Measurements from ENCODE around the gene CSMD2. TPM values are rescaled to one million over a fixed set of nuclear protein-coding genes. Genes with fewer than 3 reads are reported as not detected.

Gene CSMD2
- total and polyA plus RNA-seq, 2 of the 4 experiments (the other 2 are of a cell fraction) = under 0.01 to 0.36 TPM

DNA sequence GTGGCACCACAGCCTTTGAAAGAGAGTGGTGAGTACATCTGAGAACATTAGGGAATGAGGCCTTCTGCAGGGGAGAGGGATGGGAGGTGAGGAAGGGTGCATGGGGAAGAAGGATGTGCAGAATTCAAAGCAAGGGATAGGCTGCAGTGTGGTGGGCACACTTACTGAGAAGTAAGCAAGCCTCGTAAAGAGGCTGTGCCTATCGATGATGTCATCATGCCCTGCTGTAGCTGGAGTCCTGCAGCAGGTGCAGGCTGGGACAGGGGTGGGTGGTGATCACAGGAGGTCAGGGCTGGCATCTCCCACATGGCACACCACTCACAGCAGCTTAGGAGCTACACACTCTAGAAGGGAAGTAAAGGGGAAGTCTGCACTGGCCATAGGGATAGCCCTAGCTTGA, 676.4 kb downstream of the CSMD2 start:
- BruUV-seq (replicated peaks) = no TSS peak
- Histone ChIP-seq H3K56ac (ENCODE audit: extremely low read depth, insufficient read depth, low read length) (no peak overlapping the region), H3K4me2 (ENCODE audit: low read depth, low read length) (no peak overlapping the region), H4K91ac (ENCODE audit: insufficient read depth, low read depth, low read length) (no peak overlapping the region), H4K20me1 (ENCODE audit: insufficient read depth, low read length) (no peaks in the 10 kb centered on the region), H3K36me3 (ENCODE audit: control insufficient read depth, insufficient read depth, low read length) (peaks cover 50% of the 10 kb centered on the region), H3K18ac (ENCODE audit: low read depth, low read length) (no peak overlapping the region), H3K14ac (replicated peaks; ENCODE audit: low read depth, low read length) (no peak overlapping the region), H2BK20ac (ENCODE audit: low read depth, low read length) (no peak overlapping the region), H2AK9ac (replicated peaks; ENCODE audit: low read depth, low read length, poor library complexity) (no peak overlapping the region), H3K4me3 (ENCODE audit: insufficient read depth, low read depth, low read length) (no peak overlapping the region), H2BK5ac (ENCODE audit: low read depth, low read length, poor library complexity, severe bottlenecking) (no peak overlapping the region), H3K4me1 (ENCODE audit: control insufficient read depth, insufficient read depth, low read length) (no peaks in the 10 kb centered on the region), H3K27me3 (ENCODE audit: control insufficient read depth, insufficient read depth, low read length) (no peaks in the 10 kb centered on the region), H3K9me3 (ENCODE audit: control insufficient read depth, insufficient read depth, low read length) (peaks cover 18% of the 10 kb centered on the region), H4K8ac (ENCODE audit: low read depth in 2 of 2, low read length in 2 of 2) (no peak overlapping the region), H4K5ac (ENCODE audit: low read depth, low read length) (no peak overlapping the region), H3K27ac (ENCODE audit: insufficient read depth, low read length) (no peak overlapping the region), H2AFZ (replicated peaks; ENCODE audit: low read length, poor library complexity) (no peak overlapping the region), H3K4ac (ENCODE audit: low read depth, low read length) (no peak overlapping the region), H3K79me1 (ENCODE audit: low read depth in 1 of 2, low read length in 2 of 2) (peaks cover 0 to 7% of the 10 kb centered on the region in 2 experiments; a peak in 2 of 4 replicates), H2BK120ac (ENCODE audit: low read depth, low read length) (no peak overlapping the region), H2BK15ac (ENCODE audit: low read depth, low read length) (no peak overlapping the region), H3K9ac (ENCODE audit: low read depth, low read length) (no peak overlapping the region), H2AK5ac (ENCODE audit: low read depth, low read length) (no peak overlapping the region), H3K9me1 (ENCODE audit: insufficient read depth, low read length) (no peaks in the 10 kb centered on the region), H3K23ac (ENCODE audit: low read depth, low read length) (no peak overlapping the region)
- in situ Hi-C loops (cut with MboI; ENCODE audit: low sequenced_read_pairs) (no loop called here), intact Hi-C loops (cut with micrococcal nuclease) (loop anchor here (5.0 kb wide), 1 partner anchor 124 kb away; no protein-coding TSS in a partner anchor), dilution Hi-C loops (cut with HindIII; ENCODE audit: low sequenced_read_pairs, unreplicated experiment) (no loop called here)
- ChIA-PET POLR2A (ENCODE audit: unreplicated experiment) (no interaction called here), CTCF (no interaction called here)
- no CpG with 5 or more reads among the region's 2 CpGs for WGBS, 2 experiments (ENCODE audit: extremely low coverage in 2 of 2, insufficient read length in 1 of 2)
- ATAC-seq (ENCODE audit: low read depth) (no peak), DNase-seq (no peak)
- TF ChIP-seq CHD1 (IDR thresholded peaks at IDR 0.05; ENCODE audit: low read depth, low read length) = no peak
- no peak for TF ChIP-seq NFE2L2 (IDR thresholded peaks at IDR 0.05; ENCODE audit: low read depth, low read length)
- TF ChIP-seq MAZ (IDR thresholded peaks at IDR 0.05; ENCODE audit: borderline replicate concordance, low read depth, low read length) = no peak
- no peak for TF ChIP-seq POLR2A (IDR thresholded peaks at IDR 0.05; ENCODE audit: low read depth, low read length)
- TF ChIP-seq SMC3 (IDR thresholded peaks at IDR 0.05; ENCODE audit: low read depth, low read length) = no peak
- no peak for TF ChIP-seq MAFK (IDR thresholded peaks at IDR 0.05; ENCODE audit: low read depth, low read length)
- no peak for TF ChIP-seq RFX5 (IDR thresholded peaks at IDR 0.05; ENCODE audit: low read depth, low read length)
- TF ChIP-seq USF2 (IDR thresholded peaks at IDR 0.05; ENCODE audit: low read depth, low read length) = no peak
- TF ChIP-seq FOS (IDR thresholded peaks at IDR 0.05; ENCODE audit: low read depth, low read length) = no peak
- TF ChIP-seq MXI1 (IDR thresholded peaks at IDR 0.05; ENCODE audit: borderline replicate concordance, low read depth, low read length) = no peak
- no peak for TF ChIP-seq CTCF (conservative IDR thresholded peaks at IDR 0.05; ENCODE audit: low read depth, low read length)
